GM12878 (cell line): ENCODE measurements around the gene FAM13C. TPM values are rescaled to one million over a fixed set of nuclear protein-coding genes. Genes with fewer than 3 reads are reported as not detected.

ENCODE experiments used
- ATAC-seq: fragments of 200-7000 bp; cut with Tn5 transposase; 3 replicates; pipeline ENCODE4 v1.9.1; 2020; ENCODE audit warnings: mild to moderate bottlenecking, moderate library complexity
- BruUV-seq: library from RNA; stranded (reverse); fragments of 400-500 nt; replicated peaks from 2 replicates; lab custom pipeline; 2021; lab: Mats Ljungman, UMichigan
- CTCF ChIA-PET: fragments of 300-600 bp; sonication (Branson Sonifier 250); formaldehyde crosslinking; extraction: SDS; loops from one replicate; lab custom pipeline; 2021; ENCODE audit warnings: inconsistent platforms; lab: Yijun Ruan, JAX
- POLR2A ChIA-PET: fragments of 350-600 bp; formaldehyde crosslinking; extraction: SDS; loops from one replicate; lab custom pipeline; 2021; ENCODE audit warnings: inconsistent platforms; lab: Charles Lee
- RAD21 ChIA-PET: fragments of 300-600 bp; sonication (Branson Sonifier 250); formaldehyde crosslinking; loops from one replicate; lab custom pipeline; 2023; ENCODE audit warnings: antibody characterized with exemption; ENCODE audit not compliant: unreplicated experiment; lab: Charles Lee
- SMC1A ChIA-PET: fragments of 300-600 bp; sonication (Branson Sonifier 250); formaldehyde crosslinking; loops from one replicate; lab custom pipeline; 2023; ENCODE audit not compliant: unreplicated experiment, uncharacterized antibody; lab: Charles Lee
- DNase-seq: peaks from one replicate; pipeline ENCODE4 v3.0.0-alpha.2; 2011; ENCODE audit warnings: low read depth, low spot score
- FAIRE-seq: peaks from 3 replicates; lab custom pipeline; 2011; peaks lifted over from hg19 to GRCh38; lab: Jason Lieb, UNC
- H2AFZ ChIP-seq: 2 replicates; pipeline ENCODE4 v1.6.0; 2011; ENCODE audit warnings: low read depth, low read length, control low read depth; ENCODE audit not compliant: control insufficient read depth
- H3K27ac ChIP-seq: 2 replicates; pipeline ENCODE4 v1.5.1; 2011; ENCODE audit warnings: control low read depth; ENCODE audit not compliant: control insufficient read depth, insufficient read depth
- H3K27me3 ChIP-seq, 2 experiments: replicated peaks in 1 of 2; 2 replicates each; pipeline versions ENCODE4 v1.6.0 to v1.6.1; 2011; ENCODE audit warnings: low read length in 1 of 2; ENCODE audit not compliant: control insufficient read depth in 2 of 2, insufficient read depth in 2 of 2
- H3K36me3 ChIP-seq, 2 experiments: 2 replicates each; pipeline ENCODE4 v1.5.1; 2011; ENCODE audit warnings: low read length in 1 of 2; ENCODE audit not compliant: control insufficient read depth in 2 of 2, insufficient read depth in 2 of 2
- H3K4me1 ChIP-seq: 2 replicates; pipeline ENCODE4 v1.6.1; 2011; ENCODE audit warnings: mild to moderate bottlenecking, low read length, moderate library complexity, mixed read lengths; ENCODE audit not compliant: control insufficient read depth, insufficient read depth
- H3K4me2 ChIP-seq: 2 replicates; pipeline ENCODE4 v1.6.0; 2011; ENCODE audit warnings: control low read depth; ENCODE audit not compliant: control insufficient read depth, insufficient read depth
- H3K4me3 ChIP-seq: fragments of 200-600 bp; sonication (generic); 2 replicates; pipeline ENCODE4 v1.5.1; 2016
- H3K79me2 ChIP-seq: 2 replicates; pipeline ENCODE4 v1.6.0; 2011; ENCODE audit warnings: low read length; ENCODE audit not compliant: control insufficient read depth, insufficient read depth
- H3K9ac ChIP-seq: 2 replicates; pipeline ENCODE4 v1.8.0; 2011; ENCODE audit warnings: low read length, control low read depth, mixed read lengths; ENCODE audit not compliant: control insufficient read depth, insufficient read depth
- H3K9me3 ChIP-seq: replicated peaks from 3 replicates; pipeline ENCODE4 v1.5.1; 2011; ENCODE audit warnings: mild to moderate bottlenecking, low read length; ENCODE audit not compliant: control insufficient read depth, insufficient read depth
- H4K20me1 ChIP-seq: 2 replicates; pipeline ENCODE4 v1.6.0; 2011; ENCODE audit not compliant: control insufficient read depth, insufficient read depth
- BCLAF1 ChIP-seq: fragments of 450-650 bp; IDR thresholded peaks from 2 replicates; pipeline ENCODE4 v1.6.1; 2017; ENCODE audit warnings: antibody characterized with exemption, mild to moderate bottlenecking, moderate library complexity
- EGR1 ChIP-seq, 2 experiments: IDR thresholded peaks; 1 replicate in 1 of 2; 2 replicates in 1 of 2; pipeline ENCODE4 v1.6.1; 2011 to 2012; ENCODE audit warnings: low read depth in 2 of 2, low read length in 2 of 2, borderline replicate concordance in 1 of 2, mild to moderate bottlenecking in 1 of 2, moderate library complexity in 1 of 2
- EP300 ChIP-seq, 2 experiments: fragments of 150-350 bp in 1 of 2; IDR thresholded peaks; 2 replicates each; pipeline ENCODE4 v1.6.1; 2011 to 2012; ENCODE audit warnings: low read depth in 2 of 2, low read length in 2 of 2, borderline replicate concordance in 1 of 2, improper control_type of control experiment in 1 of 2, inconsistent platforms in 1 of 2; ENCODE audit not compliant: control insufficient read depth in 1 of 2
- FOXK2 ChIP-seq: fragments of 450-650 bp; IDR thresholded peaks from 2 replicates; pipeline ENCODE4 v1.6.1; 2017; ENCODE audit warnings: mild to moderate bottlenecking, moderate library complexity
- RAD51 ChIP-seq: fragments of 450-650 bp; IDR thresholded peaks from 2 replicates; pipeline ENCODE4 v1.6.1; 2016; ENCODE audit warnings: moderate library complexity, mild to moderate bottlenecking, inconsistent platforms
- SMC3 ChIP-seq: IDR thresholded peaks from 2 replicates; pipeline ENCODE4 v1.6.1; 2011; ENCODE audit warnings: low read length, improper control_type of control experiment, borderline replicate concordance
- TCF3 ChIP-seq: IDR thresholded peaks from 2 replicates; pipeline ENCODE4 v1.6.1; 2012; ENCODE audit warnings: low read depth, mild to moderate bottlenecking, low read length, borderline replicate concordance; ENCODE audit not compliant: insufficient read depth
- ZNF622 ChIP-seq: fragments of 450-650 bp; IDR thresholded peaks from 2 replicates; pipeline ENCODE4 v1.6.1; 2017; ENCODE audit warnings: mild to moderate bottlenecking, inconsistent platforms
- WGBS: methylation state at CpG from one replicate; pipeline ENCODE4 v1.1.6; 2016; ENCODE audit warnings: low lambda C conversion rate; ENCODE audit not compliant: insufficient replicate concordance, insufficient coverage; ENCODE audit errors: missing lambda C conversion rate; 5-methylcytosine and 5-hydroxymethylcytosine counted together
- in situ Hi-C: fragments of 300-500 bp; cut with MboI; formaldehyde crosslinking; loops from 9 replicates; pipeline ENCODE4 v1.14.3; 2018; ENCODE audit warnings: mixed read lengths
- intact Hi-C: fragments of 100-400 bp; cut with micrococcal nuclease; formaldehyde crosslinking; loops from one replicate; pipeline ENCODE4 v1.14.2; 2022; ENCODE audit not compliant: unreplicated experiment
- polyA plus RNA-seq, 11 experiments: library from polyadenylated mRNA; depleted of rRNA in 4 of 11; unstranded in 6 of 11; stranded (reverse) in 5 of 11; fragments of >200 nt; fragmentation: Nextera tagmentation in 4 of 11; fragmentation: Illumina TruSeq in 1 of 11; extraction: Ambion mirVana in 4 of 11; extraction: Trizol in 1 of 11; gene quantifications; 1 replicate in 1 of 11; 2 replicates in 10 of 11; pipeline versions ENCODE4 v1.2.1 to v1.2.3, GENCODE V29; 2011 to 2016; ENCODE audit warnings: inconsistent platforms in 2 of 11, missing spikeins in 2 of 11, low read depth in 1 of 11
- total RNA-seq, 4 experiments: library from RNA; depleted of rRNA in 3 of 4; stranded (reverse); fragments of >200 nt in 3 of 4; fragmentation: Illumina TruSeq in 1 of 4; extraction: Trizol in 1 of 4; gene quantifications; 2 replicates each; pipeline versions ENCODE4 v1.2.1 to v1.2.3, GENCODE V29; 2013 to 2021

FAM13C gene
- total and polyA plus RNA-seq, 10 of the 15 experiments (the other 5 are each of a cell fraction or from before 2014, with no cell fraction given), result 0.04 to 0.31 (median 0.13) TPM; not detected in 5

GRCh38 chr10:59363446-59363958 is 1.2 kb upstream of the FAM13C start:
- H3K36me3 ChIP-seq, result no peaks in the 10 kb centered on the region
- no peak overlapping the region for H3K4me2 ChIP-seq
- BruUV-seq, result no TSS peak
- 45% methylated on average over 3 of the region's 3 CpGs for WGBS
- no peak for TF ChIP-seq EP300 (IDR thresholded peaks at IDR 0.05; ENCODE audit: borderline replicate concordance in 1 of 2, control insufficient read depth in 1 of 2, low read depth in 2 of 2, low read length in 2 of 2)
- no peak for TF ChIP-seq BCLAF1
- no peak for TF ChIP-seq SMC3
- TF ChIP-seq RAD51, result no peak
- no peak for TF ChIP-seq ZNF622
- no peak for TF ChIP-seq TCF3
- no peak for TF ChIP-seq FOXK2
- TF ChIP-seq EGR1 (IDR thresholded peaks at IDR 0.05; ENCODE audit: borderline replicate concordance in 1 of 2, low read depth in 2 of 2, low read length in 2 of 2), result no peak
- H2AFZ ChIP-seq, result no peak overlapping the region
- no peak overlapping the region for H3K9ac ChIP-seq
- intact Hi-C loops (no loop called here), in situ Hi-C loops (no loop called here)
- ChIA-PET SMC1A (no interaction called here), POLR2A (no interaction called here), RAD21 (no interaction called here), CTCF (no interaction called here)
- H3K27me3 ChIP-seq, result peaks cover 3 to 4% of the 10 kb centered on the region in 2 experiments; a peak in 2 of 4 replicates
- ATAC-seq (no peak), DNase-seq (no peak), FAIRE-seq (no peak)
- no peak overlapping the region for H3K4me3 ChIP-seq
- no peaks in the 10 kb centered on the region for H3K79me2 ChIP-seq
- no peaks in the 10 kb centered on the region for H3K9me3 ChIP-seq
- no peaks in the 10 kb centered on the region for H3K4me1 ChIP-seq
- no peaks in the 10 kb centered on the region for H4K20me1 ChIP-seq
- no peak overlapping the region for H3K27ac ChIP-seq
